Islet of Langerhans (tissue), 1 donor: ENCODE measurements around the gene CRTAP.
"Not testable (repeated sequence)": the region's sequence is repeated elsewhere in the genome, so short reads cannot be mapped to it uniquely, and the experiment has no call there.

Source experiments
- FAIRE-seq: peaks from one replicate; lab custom pipeline; 2011; peaks lifted over from hg19 to GRCh38; lab: Jason Lieb, UNC

The CRTAP gene

GRCh38 chr3:33113772-33114621, at the start of gene CRTAP:
Gene CRTAP (plus strand): TSS chr3:33114014. CDS start chr3:33114078, 64 bp downstream.
- no peak for FAIRE-seq

DNA sequence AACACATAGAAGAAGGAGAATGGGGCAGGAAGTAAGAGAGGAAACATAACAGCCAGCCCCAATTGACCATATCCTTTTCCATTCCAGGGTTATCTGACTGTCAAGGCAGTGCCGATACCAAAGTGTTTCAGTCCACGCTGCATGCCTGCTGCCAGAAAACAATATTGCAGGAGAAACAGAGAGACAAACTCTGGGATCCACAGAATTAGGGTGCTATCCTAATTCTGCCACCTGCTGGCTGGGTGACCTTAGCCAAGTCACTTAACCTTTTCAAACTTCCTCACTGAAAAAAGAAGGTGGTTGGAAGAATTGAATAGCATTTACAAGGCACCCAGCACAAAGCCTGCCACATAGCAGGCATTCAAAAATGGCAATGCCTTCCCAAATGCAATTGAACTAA, 48.9 kb upstream of the CRTAP start:
- FAIRE-seq = no peak

GRCh38 chr3:33067484-33067883, 46.3 kb upstream of the CRTAP start:
- FAIRE-seq = no peak

- FAIRE-seq = not testable (repeated sequence)
Measured at GRCh38 chr3:33069862-33070261, 44.0 kb upstream of the CRTAP start.

DNA sequence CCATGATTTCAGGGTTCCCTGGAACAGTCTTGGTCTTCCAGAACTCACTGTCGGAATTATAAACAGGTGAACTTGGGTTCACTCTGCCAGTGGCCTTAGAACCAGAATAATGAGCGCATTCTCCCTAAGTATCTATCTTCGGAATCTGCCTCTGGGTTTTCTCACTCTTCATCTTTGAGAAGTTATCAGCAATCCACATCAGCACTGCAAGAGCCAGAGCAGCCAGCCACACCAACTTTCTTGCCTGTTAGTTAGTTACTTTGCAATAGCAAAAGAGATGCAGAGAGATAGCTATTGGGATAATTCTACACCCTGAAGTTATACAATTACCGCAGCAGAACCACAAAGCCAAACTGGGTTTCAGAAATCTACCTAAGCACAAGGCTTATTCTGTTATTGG, 42.6 kb upstream of the CRTAP start:
- FAIRE-seq = no peak

GRCh38 chr3:33071946-33072345, 41.9 kb upstream of the CRTAP start:
- FAIRE-seq = no peak

GRCh38 chr3:33074217-33075067, 39.4 kb upstream of the CRTAP start:
- FAIRE-seq = no peak

GRCh38 chr3:33075995-33076394, 37.8 kb upstream of the CRTAP start:
- no peak for FAIRE-seq

DNA sequence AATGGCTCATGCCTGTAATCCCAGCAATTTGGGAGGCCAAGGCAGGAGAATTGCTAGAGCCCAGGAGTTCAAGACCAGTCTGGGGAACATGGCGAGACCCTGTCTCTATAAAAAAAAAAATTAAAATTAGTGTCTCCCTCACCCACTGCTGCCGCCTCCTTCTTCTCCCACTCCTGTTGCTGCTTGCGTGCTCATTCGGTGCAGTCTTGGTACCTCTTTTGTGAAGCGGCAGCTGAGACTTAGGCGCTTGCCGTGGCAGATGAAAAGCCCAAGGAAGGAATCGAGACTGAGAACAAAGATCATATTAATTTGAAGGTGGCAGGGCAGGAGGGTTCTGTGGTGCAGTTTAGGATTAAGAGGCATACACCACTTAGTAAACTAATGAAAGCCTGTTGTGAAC, 36.9 kb upstream of the CRTAP start:
- FAIRE-seq = no peak

- no peak for FAIRE-seq
Measured at GRCh38 chr3:33077976-33078375, 35.8 kb upstream of the CRTAP start.

DNA sequence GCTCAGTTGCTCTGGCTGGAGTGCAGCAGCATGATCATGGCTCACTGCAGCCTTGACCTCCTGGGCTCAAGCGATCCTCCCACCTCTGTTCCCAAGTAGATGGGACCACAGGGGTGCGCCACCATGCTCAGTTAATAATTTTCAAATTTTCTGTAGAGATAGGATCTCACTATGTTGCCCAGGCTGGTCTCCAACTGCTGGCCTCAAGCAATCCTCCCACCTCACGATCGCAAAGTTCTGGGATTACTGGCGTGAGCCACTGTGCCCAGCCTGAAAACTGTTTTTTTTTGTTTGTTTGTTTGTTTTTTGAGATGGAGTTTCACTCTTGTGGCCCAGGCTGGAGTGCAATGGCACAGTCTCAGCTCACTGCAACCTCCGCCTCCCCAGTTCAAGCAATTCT, 34.0 kb upstream of the CRTAP start:
- FAIRE-seq = not testable (repeated sequence)

DNA sequence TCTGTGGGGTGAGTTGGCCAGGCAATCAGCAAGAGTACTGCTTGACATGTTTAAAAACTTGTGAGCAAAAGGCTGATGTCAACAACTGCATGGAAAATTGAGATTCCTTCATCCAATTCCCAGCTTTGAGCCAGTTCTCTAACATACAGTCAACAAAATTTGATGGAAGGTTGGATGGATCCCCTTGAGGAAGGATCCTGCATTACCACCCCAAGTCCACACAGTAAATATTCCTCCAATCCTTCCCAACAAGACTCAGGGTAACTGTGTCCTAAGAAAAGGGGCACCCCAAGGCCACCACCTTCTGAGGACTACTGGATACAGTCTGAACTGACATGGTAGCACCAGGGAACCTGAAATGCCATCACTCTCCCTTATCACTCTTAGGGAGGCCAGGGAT, 32.0 kb upstream of the CRTAP start:
- no peak for FAIRE-seq

- FAIRE-seq = no peak
Measured at GRCh38 chr3:33083958-33084357, 29.9 kb upstream of the CRTAP start.

DNA sequence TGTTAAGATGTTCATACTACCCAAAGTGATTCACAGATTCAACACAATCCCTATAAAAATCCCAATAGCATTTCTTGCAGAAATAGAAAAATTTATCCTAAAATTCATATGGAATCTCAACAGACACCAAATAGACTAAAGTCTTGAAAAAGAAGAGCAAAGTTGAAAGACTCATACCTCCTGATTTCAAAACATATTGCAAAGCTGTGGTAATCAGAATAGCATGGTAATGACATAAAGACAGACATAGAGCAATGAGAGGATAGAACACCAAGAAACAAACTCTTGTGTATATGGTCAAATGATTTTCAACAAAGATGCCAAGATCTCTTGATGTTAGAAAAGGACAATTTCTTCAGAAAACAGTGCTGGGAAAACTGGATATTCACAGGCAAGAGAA, 25.1 kb upstream of the CRTAP start:
- no peak for FAIRE-seq

DNA sequence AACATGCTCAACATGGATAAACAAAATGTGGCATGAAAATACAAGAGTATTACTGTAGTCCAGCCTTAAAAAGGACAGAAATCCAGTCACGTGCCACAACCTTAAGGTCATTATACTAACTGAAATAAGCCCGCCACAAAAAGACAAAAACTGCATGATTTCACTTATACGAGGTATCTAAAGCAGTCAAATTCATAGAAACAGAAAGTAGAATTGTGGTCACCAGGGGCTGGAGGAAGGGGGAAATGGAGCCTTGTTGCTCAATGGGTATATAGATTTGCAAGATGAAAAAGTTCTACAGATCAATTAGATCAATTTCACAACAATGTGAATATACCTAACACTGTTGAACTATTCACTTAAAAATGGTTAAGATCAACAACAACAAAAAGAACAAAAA, 24.3 kb upstream of the CRTAP start:
- FAIRE-seq = no peak

DNA sequence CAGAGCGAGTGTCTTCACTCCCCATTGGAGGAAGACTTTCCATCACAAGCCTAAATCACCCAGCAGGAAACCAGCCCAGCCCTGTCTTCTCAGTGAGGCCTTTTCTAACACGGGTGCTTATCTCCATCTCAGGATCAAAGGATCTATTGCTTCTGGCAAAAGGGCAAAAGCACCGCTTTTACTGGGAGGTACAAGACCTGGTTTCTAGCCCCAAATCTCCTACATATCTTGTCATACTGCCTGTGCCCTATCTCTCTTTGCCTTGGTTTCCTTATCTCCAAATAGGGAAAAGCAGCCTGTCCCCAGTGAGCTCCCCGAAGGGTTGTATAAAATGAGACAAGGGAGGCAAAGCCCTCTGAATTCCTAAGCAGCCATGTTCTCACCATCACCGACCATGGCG, 22.1 kb upstream of the CRTAP start:
- no peak for FAIRE-seq

- no peak for FAIRE-seq
Measured at GRCh38 chr3:33092496-33093254, 21.1 kb upstream of the CRTAP start.

DNA sequence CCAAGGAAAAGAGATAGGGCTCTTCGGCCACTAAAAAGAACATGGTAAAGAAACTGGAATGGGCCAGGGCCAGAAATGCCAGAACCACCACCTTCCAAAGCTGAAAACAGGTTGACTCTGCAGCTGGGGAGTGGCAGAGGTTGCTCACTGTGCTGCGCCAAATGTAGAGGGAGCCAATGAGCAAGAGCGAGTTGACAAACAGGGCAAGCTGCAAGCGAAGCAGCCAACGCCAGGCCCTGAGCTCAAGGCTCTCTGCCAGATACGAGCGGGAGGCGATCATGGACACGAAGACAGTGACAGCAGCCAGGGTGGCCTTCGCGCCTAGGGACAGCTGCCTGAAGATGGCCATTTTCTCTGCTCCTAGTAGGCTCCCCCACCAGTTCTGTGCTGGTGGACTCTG, 20.0 kb upstream of the CRTAP start:
- no peak for FAIRE-seq

GRCh38 chr3:33095436-33095835, 18.4 kb upstream of the CRTAP start:
- FAIRE-seq = no peak

DNA sequence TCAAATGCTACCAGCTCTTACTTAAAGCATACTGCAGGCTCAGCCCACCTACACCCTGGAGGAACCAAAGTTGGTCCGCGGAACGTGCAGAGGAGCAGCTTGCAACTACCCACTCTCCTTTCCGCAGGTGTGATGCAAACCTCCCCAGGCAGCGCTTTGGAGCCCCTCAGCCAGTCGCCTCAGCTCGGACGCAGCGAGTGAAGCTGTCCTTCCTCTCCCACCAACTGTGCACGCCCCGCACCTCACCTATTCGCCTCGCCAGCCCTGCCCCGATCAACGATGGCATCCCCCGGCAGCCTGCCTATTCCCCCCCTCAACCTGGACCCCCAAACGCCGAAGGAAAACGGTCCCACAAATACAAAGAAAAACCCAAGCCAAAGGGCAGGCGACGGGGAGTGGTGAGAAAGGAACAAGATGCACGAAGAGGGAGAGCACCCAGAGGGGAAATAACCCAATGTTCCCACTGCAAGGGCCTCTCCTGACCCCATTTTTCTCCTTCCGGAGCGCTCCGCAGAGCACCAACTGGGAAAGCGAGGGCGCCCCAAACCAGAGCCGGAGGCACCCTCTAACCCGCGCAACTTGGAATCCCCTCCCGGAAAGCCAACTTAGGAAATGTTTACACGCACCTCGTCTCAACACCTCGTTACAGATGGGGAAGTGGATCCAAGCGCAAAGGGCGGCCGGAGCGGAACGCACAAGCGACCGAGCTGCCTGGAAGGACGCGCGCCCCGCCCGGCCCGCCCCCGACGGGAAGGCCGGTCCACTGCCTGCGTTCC, 17.5 kb upstream of the CRTAP start:
- FAIRE-seq = no peak

DNA sequence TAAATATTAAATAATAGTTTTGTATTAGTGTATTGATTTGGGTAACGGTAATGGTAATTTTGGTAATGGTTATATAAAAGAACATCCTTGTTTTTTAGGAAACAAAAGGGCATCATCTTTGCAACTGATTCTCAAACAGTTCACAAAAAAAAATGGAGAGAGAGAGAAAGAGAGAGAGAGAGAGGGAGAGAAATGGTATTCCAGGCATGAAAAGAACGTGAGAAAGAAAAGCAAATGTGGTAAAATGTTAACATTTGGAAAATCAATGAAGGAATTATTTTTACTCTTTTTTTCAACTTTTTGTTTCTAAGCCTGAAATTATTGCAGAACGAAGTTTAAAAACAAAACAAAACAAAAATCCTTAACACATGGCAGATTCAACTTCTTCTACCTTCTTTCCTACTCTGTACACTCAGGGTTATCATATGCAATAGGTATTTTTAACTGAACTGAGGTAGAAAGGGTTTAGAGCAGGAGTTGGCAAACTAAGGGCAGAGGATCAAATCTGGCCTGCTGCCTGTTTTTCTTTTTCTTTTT, 14.6 kb upstream of the CRTAP start:
- no peak for FAIRE-seq

- no peak for FAIRE-seq
Measured at GRCh38 chr3:33099701-33100100, 14.1 kb upstream of the CRTAP start.
